CD4-positive, alpha-beta T cell treated with Interleukin-6 at 100 ng/mL for 8 hours (primary cell): ENCODE data around the gene ZNF726.
"Not testable (repeated sequence)": the region's sequence is repeated elsewhere in the genome, so short reads cannot be mapped to it uniquely, and the experiment has no call there.

Experiments used
- DNase-seq: peaks from one replicate; pipeline ENCODE4 v3.0.0-alpha.2; 2020; ENCODE audit warnings: mixed read lengths, low spot score

Gene ZNF726

DNA sequence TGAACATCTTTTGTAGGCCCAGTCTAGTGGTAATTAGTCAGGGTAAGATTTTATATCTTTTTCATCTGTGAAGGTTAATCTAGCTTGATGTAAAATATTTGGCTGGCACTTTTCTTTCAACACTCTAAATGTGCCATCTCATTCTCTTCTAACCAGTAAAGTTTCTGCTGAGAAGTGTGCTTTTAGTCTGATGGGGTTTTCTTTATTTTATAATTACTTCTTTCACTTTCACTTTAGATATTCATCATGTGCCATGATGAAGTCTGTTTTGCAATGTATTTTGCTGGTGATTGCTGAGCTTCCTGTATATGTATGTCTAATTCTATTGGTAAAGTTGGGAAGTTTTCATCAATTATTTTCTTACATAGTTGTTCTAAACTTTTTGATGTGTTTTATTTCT is 31.9 kb downstream of the ZNF726 start:
- no peak for DNase-seq

DNA sequence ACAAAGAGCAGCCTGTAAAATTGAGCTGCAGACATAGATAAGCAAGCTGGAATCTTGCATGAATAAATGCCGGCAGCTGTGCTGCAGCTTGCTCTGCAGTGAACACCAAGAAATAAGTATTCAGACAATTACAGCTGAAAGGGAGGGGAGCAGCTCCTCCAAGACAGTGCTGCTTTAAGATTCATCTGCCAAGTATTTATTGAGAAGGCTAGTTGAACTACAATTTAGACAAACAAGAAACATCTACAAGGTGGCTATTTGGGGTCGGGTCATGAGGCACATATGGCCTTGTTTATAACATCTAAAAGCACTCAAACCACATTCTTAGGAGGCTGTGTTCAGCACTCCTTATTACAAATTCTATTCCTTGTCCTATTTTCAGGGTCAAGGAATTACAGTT is 34.9 kb downstream of the ZNF726 start:
- DNase-seq = no peak

DNA sequence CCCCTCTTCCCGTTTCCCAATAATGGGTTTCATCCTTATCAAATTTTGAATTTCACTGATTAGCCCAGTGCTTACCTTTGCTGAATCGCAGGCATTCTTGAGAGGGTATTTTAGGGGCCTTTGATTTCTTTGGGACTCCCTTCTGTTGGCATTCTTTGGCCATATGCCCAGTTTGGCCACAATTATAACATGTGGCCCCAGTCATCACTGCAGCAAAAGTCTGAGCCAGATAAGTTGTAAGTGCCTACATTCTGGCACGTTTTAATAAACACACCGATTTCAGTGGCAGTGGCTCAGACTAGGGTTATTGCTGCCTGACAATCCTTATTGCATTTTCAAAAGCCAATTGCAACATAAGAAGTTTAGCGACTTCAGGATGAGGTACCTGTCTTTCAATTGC is 41.4 kb downstream of the ZNF726 start:
- DNase-seq = no peak

DNA sequence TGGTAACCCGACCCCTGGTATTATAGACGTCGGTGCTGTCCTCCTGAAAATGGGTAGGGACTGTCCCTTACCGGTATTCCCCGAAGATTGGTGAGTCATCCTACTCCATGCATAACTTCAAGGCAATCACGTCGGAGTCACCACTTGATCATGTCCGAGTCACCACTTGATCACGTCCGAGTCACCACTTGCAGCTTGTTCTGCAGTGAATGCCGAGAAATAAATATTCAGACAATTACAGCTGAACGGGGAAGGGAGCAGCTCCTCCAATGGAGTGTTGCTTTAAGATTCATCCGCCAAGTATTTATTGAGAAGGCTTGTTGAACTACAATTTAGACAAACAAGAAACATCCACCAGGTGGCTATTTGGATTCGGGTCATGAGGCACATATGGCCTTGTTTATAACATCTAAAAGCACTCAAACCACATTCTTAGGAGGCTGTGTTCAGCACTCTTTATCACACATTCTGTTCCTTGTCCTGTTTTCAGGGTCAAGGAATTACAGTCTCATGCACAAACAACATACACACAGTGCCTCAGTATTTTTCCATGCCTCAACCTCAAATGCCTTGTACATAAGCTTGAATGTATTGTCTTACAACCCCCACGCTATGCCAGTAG is 43.1 kb downstream of the ZNF726 start:
- DNase-seq = no peak

DNA sequence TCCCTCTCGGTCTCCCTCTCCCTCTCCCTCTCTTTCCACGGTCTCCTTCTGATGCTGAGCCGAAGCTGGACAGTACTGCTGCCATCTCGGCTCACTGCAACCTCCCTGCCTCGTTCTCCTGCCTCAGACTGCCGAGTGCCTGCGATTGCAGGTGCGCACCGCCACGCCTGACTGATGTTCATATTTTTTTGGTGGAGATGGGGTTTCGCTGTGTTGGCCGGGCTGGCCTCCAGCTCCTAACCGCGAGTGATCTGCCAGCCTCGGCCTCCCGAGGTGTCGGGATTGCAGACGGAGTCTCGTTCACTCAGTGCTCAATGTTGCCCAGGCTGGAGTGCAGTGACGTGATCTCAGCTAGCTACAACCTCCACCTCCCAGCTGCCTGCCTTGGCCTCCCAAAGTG is 48.7 kb downstream of the ZNF726 start:
- DNase-seq = not testable (repeated sequence)

DNA sequence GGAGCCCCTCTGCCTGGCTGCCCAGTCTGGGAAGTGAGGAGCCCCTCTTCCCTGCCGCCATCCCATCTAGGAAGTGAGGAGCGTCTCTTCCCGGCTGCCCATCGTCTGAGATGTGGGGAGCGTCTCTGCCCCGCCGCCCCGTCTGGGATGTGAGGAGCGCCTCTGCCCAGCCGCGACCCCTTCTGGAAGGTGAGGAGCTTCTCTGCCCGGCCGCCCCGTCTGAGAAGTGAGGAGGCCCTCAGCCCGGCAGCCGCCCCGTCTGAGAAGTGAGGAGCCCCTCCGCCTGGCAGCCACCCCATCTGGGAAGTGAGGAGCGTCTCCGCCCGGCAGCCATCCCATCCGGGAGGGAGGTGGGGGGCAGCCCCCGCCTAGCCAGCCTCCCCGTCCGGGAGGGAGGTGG is 49.2 kb downstream of the ZNF726 start:
- not testable (repeated sequence) for DNase-seq

DNA sequence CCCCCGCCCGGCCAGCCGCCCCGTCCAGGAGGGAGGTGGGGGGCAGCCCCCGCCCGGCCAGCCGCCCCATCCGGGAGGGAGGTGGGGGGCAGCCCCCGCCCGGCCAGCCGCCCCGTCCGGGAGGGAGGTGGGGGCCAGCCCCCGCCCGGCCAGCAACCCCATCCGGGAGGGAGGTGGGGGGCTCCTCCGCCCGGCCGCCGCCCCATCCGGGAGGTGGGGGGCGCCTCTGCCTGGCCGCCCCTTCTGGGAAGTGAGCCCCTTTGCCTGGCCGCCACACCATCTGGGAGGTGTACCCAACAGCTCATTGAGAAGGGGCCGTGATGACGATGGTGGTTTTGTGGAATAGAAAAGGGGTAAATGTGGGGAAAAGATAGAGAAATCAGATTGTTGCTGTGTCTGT is 49.6 kb downstream of the ZNF726 start:
- DNase-seq = not testable (repeated sequence)

DNA sequence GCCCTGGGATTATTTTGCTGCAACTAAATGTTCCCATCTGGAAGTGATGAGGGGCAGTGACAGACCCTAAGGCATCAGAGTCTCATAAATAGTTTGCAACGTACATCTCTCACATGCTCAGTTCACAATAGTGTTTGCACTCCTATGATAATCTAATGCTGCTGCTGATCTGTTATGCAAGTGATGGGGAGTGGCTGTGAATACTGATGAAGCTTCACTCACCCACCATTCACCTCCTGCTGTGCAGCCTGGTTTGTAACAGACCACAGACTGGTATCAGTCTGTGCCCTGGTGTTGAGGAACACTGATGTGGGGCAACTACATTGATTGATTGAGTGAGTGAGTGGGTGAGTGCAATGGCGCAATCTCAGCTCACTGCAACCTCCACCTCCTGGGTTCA is 54.9 kb downstream of the ZNF726 start:
- DNase-seq = no peak

DNA sequence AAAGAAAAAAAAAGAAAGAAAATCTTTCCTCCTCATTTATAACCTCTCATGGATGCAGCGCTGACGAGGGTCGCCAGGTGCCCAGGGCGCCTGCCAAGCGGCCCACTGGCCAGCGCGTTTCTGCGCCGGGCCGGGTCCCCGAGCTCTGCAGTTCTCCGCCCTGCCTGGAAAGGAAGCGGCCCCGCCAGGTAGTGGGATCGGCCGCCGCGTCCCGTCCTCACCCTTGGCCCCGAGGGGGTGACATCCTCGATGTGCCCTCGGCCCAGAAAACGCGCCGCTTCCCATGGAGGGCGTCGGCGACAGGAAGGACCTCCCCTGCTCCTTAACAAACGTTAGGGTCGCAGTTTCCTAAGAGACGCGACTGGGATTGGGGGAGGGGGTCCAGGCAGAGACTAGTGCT is 56.9 kb downstream of the ZNF726 start:
- no peak for DNase-seq

DNA sequence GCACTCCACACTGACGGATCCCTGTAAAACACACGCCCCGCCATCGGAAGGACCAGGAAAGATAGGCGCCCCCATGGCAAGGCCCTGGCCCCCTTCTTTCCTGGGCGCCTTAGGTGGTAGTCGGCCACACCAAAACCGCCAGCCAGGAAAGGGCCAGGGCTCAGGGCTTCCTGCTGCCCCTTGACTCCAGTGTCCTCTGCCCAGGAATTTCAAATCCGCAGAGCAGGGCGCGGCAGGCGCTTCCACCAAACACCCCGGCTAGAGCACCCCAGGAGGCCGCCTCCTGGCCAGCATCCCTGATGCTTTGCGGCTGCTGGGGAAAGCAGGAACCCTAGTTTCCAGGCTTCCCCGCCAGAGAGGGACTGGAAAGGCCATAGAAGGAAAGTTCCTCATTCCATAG is 57.5 kb downstream of the ZNF726 start:
- DNase-seq = no peak

DNA sequence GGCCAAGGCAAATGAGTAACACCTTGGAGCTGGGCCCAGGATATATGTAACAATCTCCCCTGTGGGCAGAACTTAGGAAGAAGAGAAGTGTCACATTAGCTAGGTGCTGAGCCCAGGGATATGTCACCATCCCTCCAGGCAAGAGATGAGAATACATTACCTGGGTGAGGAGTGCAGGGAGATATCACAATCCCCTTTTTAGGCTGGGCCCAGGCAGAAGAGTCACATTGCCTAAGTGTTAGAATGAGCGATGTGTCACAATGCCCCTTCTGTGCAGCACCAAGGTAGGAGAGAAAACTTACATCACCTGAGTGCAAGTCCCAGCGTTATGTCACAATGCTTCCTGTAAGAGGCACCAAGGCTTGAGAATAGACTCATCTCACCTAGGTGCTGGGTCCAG is 60.3 kb downstream of the ZNF726 start:
- no peak for DNase-seq

DNA sequence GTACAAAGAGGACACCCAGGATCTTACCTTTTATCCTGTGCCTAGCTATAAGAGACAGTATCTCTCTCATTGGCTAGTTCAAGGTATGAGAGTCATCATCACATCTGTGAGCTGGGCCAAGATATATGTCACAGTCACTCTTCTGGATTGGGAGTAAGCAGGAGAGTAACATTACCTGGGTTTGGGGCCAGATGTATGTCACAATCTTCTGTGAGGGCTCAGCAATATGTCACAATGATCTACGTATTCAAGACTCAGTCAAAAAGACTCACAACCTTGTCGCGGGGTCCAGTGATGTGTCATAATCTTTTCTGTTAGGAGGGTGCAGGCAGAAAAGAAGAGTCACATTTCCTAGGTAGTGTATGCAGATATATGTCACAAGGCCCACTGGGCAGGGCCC is 61.9 kb downstream of the ZNF726 start:
- DNase-seq = not testable (repeated sequence)

DNA sequence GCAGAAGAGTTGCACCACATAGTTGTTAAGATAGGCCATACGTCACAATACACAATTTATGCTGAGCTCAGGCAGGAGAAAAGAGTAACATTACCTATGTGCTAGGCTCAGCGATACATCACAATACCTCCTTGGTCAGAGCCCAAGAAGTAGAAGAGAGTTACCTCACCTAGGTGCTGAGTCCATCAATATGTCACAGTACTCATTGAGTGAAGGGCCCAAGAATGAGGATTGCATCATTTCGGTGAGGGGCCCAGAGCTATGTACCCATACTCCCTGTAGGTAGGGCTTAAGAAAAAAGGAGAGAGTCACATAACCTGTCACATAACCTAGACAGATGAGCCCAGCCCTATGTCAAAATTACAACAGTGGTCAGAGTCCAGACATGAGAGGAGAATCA is 62.6 kb downstream of the ZNF726 start:
- not testable (repeated sequence) for DNase-seq

DNA sequence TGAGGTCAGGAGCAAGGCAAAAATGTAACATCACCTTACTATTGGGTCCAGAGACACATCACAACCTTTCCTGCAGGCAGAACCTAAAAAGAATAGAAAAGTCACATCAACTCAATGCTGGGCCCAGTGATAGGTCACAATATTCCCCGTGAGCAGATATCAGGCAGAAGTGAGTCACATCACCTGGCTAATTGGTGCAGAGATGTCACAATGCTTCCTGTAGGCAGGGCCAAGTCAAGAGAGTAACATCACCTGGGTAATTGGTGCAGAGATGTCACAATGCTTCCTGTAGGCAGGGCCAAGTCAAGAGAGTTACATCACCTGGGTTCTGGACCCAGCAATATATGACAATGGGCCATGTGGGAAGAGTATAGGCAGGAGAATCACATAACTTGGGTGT is 63.4 kb downstream of the ZNF726 start:
- DNase-seq = no peak

DNA sequence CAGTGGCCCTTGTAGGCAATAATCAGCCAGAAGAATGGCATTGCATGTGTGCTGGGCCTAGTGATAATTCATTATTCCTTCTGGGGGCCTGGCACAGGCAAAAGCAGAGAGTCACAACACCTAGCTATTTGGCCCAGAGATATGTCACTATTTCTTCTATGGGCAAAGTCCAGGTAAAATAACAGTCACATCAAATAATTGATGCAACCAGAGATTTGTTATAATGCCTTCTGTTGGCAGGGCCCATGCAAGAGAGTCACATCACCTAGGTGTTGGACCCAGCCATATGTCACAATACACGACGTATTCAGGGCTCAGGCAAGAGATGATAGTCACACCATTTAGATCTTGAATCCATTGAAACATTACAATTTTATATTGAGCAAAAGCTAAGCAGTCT is 66.1 kb downstream of the ZNF726 start:
- no peak for DNase-seq

DNA sequence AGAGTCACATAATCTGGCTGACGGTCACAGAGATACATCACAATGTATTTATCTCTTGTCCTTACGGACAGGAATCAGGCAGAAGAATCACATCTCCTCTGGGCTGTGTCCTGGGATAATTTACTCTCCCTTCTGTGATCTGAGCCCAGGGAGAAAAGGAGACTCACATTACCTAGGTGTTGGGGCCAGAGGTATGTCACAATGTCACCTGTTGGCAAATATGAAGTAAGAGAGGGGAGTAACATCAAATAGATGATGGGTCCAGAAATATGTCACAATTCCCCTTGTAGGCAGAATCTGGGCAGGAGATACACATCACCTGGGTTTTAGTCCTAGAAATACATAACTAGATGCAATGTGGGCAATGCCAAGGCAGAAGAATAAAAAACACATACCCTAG is 67.2 kb downstream of the ZNF726 start:
- DNase-seq = no peak

DNA sequence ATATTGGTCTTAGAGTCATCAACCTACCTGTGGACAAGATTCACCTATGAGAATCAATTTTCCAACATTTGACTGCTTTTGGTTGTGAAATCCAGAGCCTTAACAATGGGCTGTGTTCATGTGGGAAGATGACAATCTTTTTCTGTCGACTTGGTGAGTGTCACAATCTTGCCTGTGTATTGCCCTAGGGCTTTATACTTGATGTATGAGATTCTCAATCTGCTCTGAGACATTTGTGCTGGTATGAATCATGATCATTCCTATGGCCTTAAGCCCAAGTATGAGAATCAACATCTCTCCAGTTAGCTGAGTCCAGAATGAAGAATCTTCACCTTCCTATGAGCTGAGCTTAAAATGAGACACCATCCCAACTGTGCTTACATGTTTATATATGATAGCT is 68.7 kb downstream of the ZNF726 start:
- no peak for DNase-seq
